Stomach (tissue), 4 donors: Measurements from ENCODE around the gene UNC13B.

Experiments
- EP300 ChIP-seq: sonication (generic); formaldehyde crosslinking; IDR thresholded peaks from one replicate; pipeline ENCODE4 v1.6.1; 2017; ENCODE audit warnings: antibody characterized with exemption
- POLR2A ChIP-seq, 4 donors: fragments of 450-650 bp; IDR thresholded peaks; one replicate each; pipeline ENCODE4 v1.6.1; 2016; ENCODE audit warnings: antibody characterized with exemption in 4 of 4, control low read depth in 2 of 4, mild to moderate bottlenecking in 1 of 4, moderate library complexity in 1 of 4
- POLR2AphosphoS5 ChIP-seq, 3 donors: sonication (generic); formaldehyde crosslinking; IDR thresholded peaks; one replicate each; pipeline ENCODE4 v1.6.1; 2016; ENCODE audit warnings: antibody characterized with exemption in 3 of 3
- TF ChIP-seq, protein P1 (sequence below), 7 experiments: fragments of 450-650 bp in 4 of 7; fragments of 200-600 bp in 3 of 7; sonication (generic) in 3 of 7; IDR thresholded peaks; one replicate each; pipeline ENCODE4 v1.5.1; 2016 to 2019; ENCODE audit warnings: antibody characterized with exemption in 7 of 7, control low read depth in 2 of 7, mild to moderate bottlenecking in 1 of 7

DNA sequence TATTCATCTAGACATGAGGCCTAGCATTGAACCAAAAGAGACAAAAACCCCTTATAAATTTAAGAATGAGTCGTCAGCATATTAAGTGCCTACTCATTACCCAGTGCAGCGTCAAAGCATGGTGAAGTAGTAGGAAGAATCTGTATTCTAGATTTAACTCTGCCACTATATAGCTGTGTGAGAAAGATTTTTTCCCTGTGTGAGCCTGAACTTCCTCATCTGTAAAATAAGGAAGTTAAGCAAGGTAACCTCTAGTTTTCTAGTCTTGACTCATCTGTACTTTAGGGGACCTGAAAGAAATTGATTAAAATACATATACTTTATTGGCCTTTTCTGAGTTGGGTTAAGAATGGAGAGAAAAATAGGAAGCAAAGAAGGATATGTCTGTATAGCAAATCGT is 246.0 kb downstream of the UNC13B start:
- TF ChIP-seq, protein P1, sequence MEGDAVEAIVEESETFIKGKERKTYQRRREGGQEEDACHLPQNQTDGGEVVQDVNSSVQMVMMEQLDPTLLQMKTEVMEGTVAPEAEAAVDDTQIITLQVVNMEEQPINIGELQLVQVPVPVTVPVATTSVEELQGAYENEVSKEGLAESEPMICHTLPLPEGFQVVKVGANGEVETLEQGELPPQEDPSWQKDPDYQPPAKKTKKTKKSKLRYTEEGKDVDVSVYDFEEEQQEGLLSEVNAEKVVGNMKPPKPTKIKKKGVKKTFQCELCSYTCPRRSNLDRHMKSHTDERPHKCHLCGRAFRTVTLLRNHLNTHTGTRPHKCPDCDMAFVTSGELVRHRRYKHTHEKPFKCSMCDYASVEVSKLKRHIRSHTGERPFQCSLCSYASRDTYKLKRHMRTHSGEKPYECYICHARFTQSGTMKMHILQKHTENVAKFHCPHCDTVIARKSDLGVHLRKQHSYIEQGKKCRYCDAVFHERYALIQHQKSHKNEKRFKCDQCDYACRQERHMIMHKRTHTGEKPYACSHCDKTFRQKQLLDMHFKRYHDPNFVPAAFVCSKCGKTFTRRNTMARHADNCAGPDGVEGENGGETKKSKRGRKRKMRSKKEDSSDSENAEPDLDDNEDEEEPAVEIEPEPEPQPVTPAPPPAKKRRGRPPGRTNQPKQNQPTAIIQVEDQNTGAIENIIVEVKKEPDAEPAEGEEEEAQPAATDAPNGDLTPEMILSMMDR (IDR thresholded peaks at IDR 0.05): no peak
- TF ChIP-seq POLR2AphosphoS5 (IDR thresholded peaks at IDR 0.05) (no peak), EP300 (no peak), POLR2A (IDR thresholded peaks at IDR 0.05) (no peak)
